Ishikawa (cell line): ENCODE data around the gene PGLYRP4.

Source experiments
- CEBPB ChIP-seq: IDR thresholded peaks from 2 replicates; pipeline ENCODE4 v1.6.1; 2012
- EP300 ChIP-seq: IDR thresholded peaks from 2 replicates; pipeline ENCODE4 v1.6.1; 2012; ENCODE audit warnings: borderline replicate concordance
- NFIC ChIP-seq: IDR thresholded peaks from 2 replicates; pipeline ENCODE4 v1.6.1; 2012
- RAD21 ChIP-seq: IDR thresholded peaks from 2 replicates; pipeline ENCODE4 v1.6.1; 2012; ENCODE audit warnings: low read depth
- TCF12 ChIP-seq: IDR thresholded peaks from 2 replicates; pipeline ENCODE4 v1.6.1; 2012; ENCODE audit warnings: low read depth
- USF1 ChIP-seq: IDR thresholded peaks from 2 replicates; pipeline ENCODE4 v1.6.1; 2012
- YY1 ChIP-seq: IDR thresholded peaks from 2 replicates; pipeline ENCODE4 v1.6.1; 2012; ENCODE audit warnings: low read depth

- no peak for TF ChIP-seq RAD21
- no peak for TF ChIP-seq NFIC
- no peak for TF ChIP-seq CEBPB
- no peak for TF ChIP-seq EP300
- TF ChIP-seq TCF12: no peak
- TF ChIP-seq USF1: no peak
- TF ChIP-seq YY1: no peak
Measured at GRCh38 chr1:153341431-153341934, 7.2 kb downstream of the PGLYRP4 start.
